Loucy (cell line): ENCODE results near the gene HDAC6.

ENCODE experiments used
- H2AFZ ChIP-seq: fragments of 200-600 bp; sonication (generic); 2 replicates; pipeline ENCODE4 v1.6.0; 2016; ENCODE audit warnings: antibody characterized with exemption, mild to moderate bottlenecking, low read length, moderate library complexity
- H3F3A ChIP-seq: fragments of 200-600 bp; 2 replicates; pipeline ENCODE4 v1.6.0; 2016; ENCODE audit warnings: antibody characterized with exemption, low read depth, mild to moderate bottlenecking
- H3K27me3 ChIP-seq: fragments of 200-600 bp; sonication (generic); 2 replicates; pipeline ENCODE4 v1.6.1; 2014; ENCODE audit warnings: low read length, mild to moderate bottlenecking; ENCODE audit not compliant: insufficient read depth, poor library complexity, severe bottlenecking
- H3K36me3 ChIP-seq: fragments of 200-600 bp; sonication (generic); 2 replicates; pipeline ENCODE4 v1.6.1; 2016; ENCODE audit warnings: low read length; ENCODE audit not compliant: insufficient read depth
- H3K4me1 ChIP-seq: fragments of 200-600 bp; sonication (generic); 2 replicates; pipeline ENCODE4 v1.5.1; 2014; ENCODE audit warnings: low read length, mild to moderate bottlenecking; ENCODE audit not compliant: insufficient read depth, poor library complexity, severe bottlenecking
- H3K4me2 ChIP-seq: fragments of 200-600 bp; sonication (generic); 2 replicates; pipeline ENCODE4 v1.6.0; 2014; ENCODE audit warnings: antibody characterized with exemption, low read length, low read depth, mild to moderate bottlenecking; ENCODE audit not compliant: poor library complexity, severe bottlenecking
- H3K4me3 ChIP-seq: fragments of 200-600 bp; sonication (generic); 2 replicates; pipeline ENCODE4 v1.5.1; 2014; ENCODE audit warnings: low read length, mild to moderate bottlenecking, mixed read lengths; ENCODE audit not compliant: poor library complexity, severe bottlenecking
- H3K79me2 ChIP-seq: fragments of 200-600 bp; sonication (generic); 2 replicates; pipeline ENCODE4 v1.6.1; 2014; ENCODE audit warnings: low read length; ENCODE audit not compliant: insufficient read depth
- H3K9ac ChIP-seq: fragments of 200-600 bp; sonication (generic); 2 replicates; pipeline ENCODE4 v1.6.0; 2014; ENCODE audit warnings: mild to moderate bottlenecking, low read depth, low read length, moderate library complexity; ENCODE audit not compliant: poor library complexity, severe bottlenecking
- H3K9me2 ChIP-seq: fragments of 200-600 bp; sonication (generic); replicated peaks from 2 replicates; pipeline ENCODE4 v1.6.1; 2016; ENCODE audit warnings: low read depth, low read length, mixed read lengths
- H3K9me3 ChIP-seq: fragments of 200-600 bp; sonication (generic); 2 replicates; pipeline ENCODE4 v1.6.1; 2014; ENCODE audit warnings: mild to moderate bottlenecking, antibody characterized with exemption, low read length, low read depth; ENCODE audit not compliant: insufficient read depth
- H4K20me1 ChIP-seq: fragments of 200-600 bp; sonication (generic); 2 replicates; pipeline ENCODE4 v1.6.0; 2014; ENCODE audit warnings: antibody characterized with exemption, low read length, mild to moderate bottlenecking; ENCODE audit not compliant: insufficient read depth, poor library complexity, severe bottlenecking
- CTCF ChIP-seq: fragments of 200-600 bp; sonication (generic); conservative IDR thresholded peaks from 2 replicates; pipeline ENCODE4 v1.5.1; 2014; ENCODE audit warnings: mild to moderate bottlenecking, antibody characterized with exemption, low read length
- EZH2phosphoT487 ChIP-seq: fragments of 200-600 bp; IDR thresholded peaks from 2 replicates; pipeline ENCODE4 v1.6.1; 2018; ENCODE audit warnings: antibody characterized with exemption, mild to moderate bottlenecking, moderate library complexity, borderline replicate concordance

The HDAC6 gene

GRCh38 chrX:48829016-48829735, 27.3 kb downstream of the HDAC6 start:
- H3K4me1 ChIP-seq: no peaks in the 10 kb centered on the region
- H3K27me3 ChIP-seq: no peaks in the 10 kb centered on the region
- no peaks in the 10 kb centered on the region for H3K79me2 ChIP-seq
- no peak overlapping the region for H2AFZ ChIP-seq
- H3K9me3 ChIP-seq: no peaks in the 10 kb centered on the region
- H4K20me1 ChIP-seq: no peaks in the 10 kb centered on the region
- no peak overlapping the region for H3K4me2 ChIP-seq
- no peak overlapping the region for H3K9ac ChIP-seq
- H3K4me3 ChIP-seq: no peak overlapping the region
- H3K9me2 ChIP-seq: no peaks in the 10 kb centered on the region
- no peaks in the 10 kb centered on the region for H3F3A ChIP-seq
- no peaks in the 10 kb centered on the region for H3K36me3 ChIP-seq
- no peak for TF ChIP-seq CTCF
- TF ChIP-seq EZH2phosphoT487: no peak

- Histone ChIP-seq H3K9ac (no peak overlapping the region), H3K79me2 (no peaks in the 10 kb centered on the region), H3K9me3 (no peaks in the 10 kb centered on the region), H2AFZ (no peak overlapping the region), H3K9me2 (no peaks in the 10 kb centered on the region), H3F3A (no peaks in the 10 kb centered on the region), H3K4me3 (no peak overlapping the region), H4K20me1 (no peaks in the 10 kb centered on the region), H3K36me3 (no peaks in the 10 kb centered on the region), H3K4me1 (no peaks in the 10 kb centered on the region), H3K4me2 (no peak overlapping the region), H3K27me3 (no peaks in the 10 kb centered on the region)
- TF ChIP-seq CTCF (no peak), EZH2phosphoT487 (no peak)
These were observed 29.5 kb downstream of the HDAC6 start for GRCh38 chrX:48831136-48831908.

- H3K9me2 ChIP-seq: no peaks in the 10 kb centered on the region
- no peaks in the 10 kb centered on the region for H3K9me3 ChIP-seq
- no peak overlapping the region for H3K9ac ChIP-seq
- TF ChIP-seq CTCF (no peak), EZH2phosphoT487 (no peak)
- H3K27me3 ChIP-seq: no peaks in the 10 kb centered on the region
- no peaks in the 10 kb centered on the region for H3F3A ChIP-seq
- no peak overlapping the region for H2AFZ ChIP-seq
- no peaks in the 10 kb centered on the region for H4K20me1 ChIP-seq
- H3K4me1 ChIP-seq: no peaks in the 10 kb centered on the region
- H3K4me2 ChIP-seq: no peak overlapping the region
- no peaks in the 10 kb centered on the region for H3K79me2 ChIP-seq
- H3K4me3 ChIP-seq: no peak overlapping the region
- H3K36me3 ChIP-seq: no peaks in the 10 kb centered on the region
These were observed 30.0 kb downstream of the HDAC6 start for GRCh38 chrX:48831909-48832291.
